Amniotic epithelial cell (primary cell): ENCODE data around the gene OSBPL10.
A peak's percentile ranks its signal among the peaks of the same experiment; 100 is the strongest.

Experiments used
- DNase-seq: peaks from one replicate; pipeline ENCODE4 v3.0.0-alpha.2; 2010; ENCODE audit warnings: low read depth

OSBPL10 gene

GRCh38 chr3:31740397-31740796 is 240.7 kb downstream of the OSBPL10 start:
- no peak for DNase-seq

- peak; percentile 17 for DNase-seq
Measured at GRCh38 chr3:31738412-31738811, 242.7 kb downstream of the OSBPL10 start.

- no peak for DNase-seq
Measured at GRCh38 chr3:31735667-31736066, 245.4 kb downstream of the OSBPL10 start.

GRCh38 chr3:31733234-31733667 is 247.8 kb downstream of the OSBPL10 start:
- no peak for DNase-seq

- DNase-seq, result no peak
Measured at GRCh38 chr3:31732548-31732947, 248.5 kb downstream of the OSBPL10 start.

- DNase-seq, result no peak
Measured at GRCh38 chr3:31729573-31729972, 251.5 kb downstream of the OSBPL10 start.

- no peak for DNase-seq
Measured at GRCh38 chr3:31729082-31729481, 252.0 kb downstream of the OSBPL10 start.

- no peak for DNase-seq
Measured at GRCh38 chr3:31728403-31728802, 252.7 kb downstream of the OSBPL10 start.

- DNase-seq, result no peak
Measured at GRCh38 chr3:31725976-31726375, 255.1 kb downstream of the OSBPL10 start.

- DNase-seq, result no peak
Measured at GRCh38 chr3:31725568-31725967, 255.5 kb downstream of the OSBPL10 start.

GRCh38 chr3:31724651-31725050 is 256.4 kb downstream of the OSBPL10 start:
- DNase-seq, result peak; percentile 86

GRCh38 chr3:31724116-31724515 is 256.9 kb downstream of the OSBPL10 start:
- DNase-seq, result peak; percentile 54

- DNase-seq, result no peak
Measured at GRCh38 chr3:31723701-31724100, 257.4 kb downstream of the OSBPL10 start.

- peak; percentile 47 for DNase-seq
Measured at GRCh38 chr3:31721676-31722075, 259.4 kb downstream of the OSBPL10 start.

GRCh38 chr3:31714495-31715280 is 266.4 kb downstream of the OSBPL10 start:
- no peak for DNase-seq

GRCh38 chr3:31713816-31714215 is 267.2 kb downstream of the OSBPL10 start:
- no peak for DNase-seq

- DNase-seq, result peak; percentile 57
Measured at GRCh38 chr3:31710123-31710803, 270.8 kb downstream of the OSBPL10 start.

- DNase-seq, result no peak
Measured at GRCh38 chr3:31709526-31709925, 271.5 kb downstream of the OSBPL10 start.

- DNase-seq, result no peak
Measured at GRCh38 chr3:31709005-31709404, 272.1 kb downstream of the OSBPL10 start.

GRCh38 chr3:31707286-31707685 is 273.8 kb downstream of the OSBPL10 start:
- no peak for DNase-seq

- DNase-seq, result no peak
Measured at GRCh38 chr3:31705736-31706135, 275.3 kb downstream of the OSBPL10 start.

- peak; percentile 43 for DNase-seq
Measured at GRCh38 chr3:31704591-31705179, 276.4 kb downstream of the OSBPL10 start.

GRCh38 chr3:31704156-31704555 is 276.9 kb downstream of the OSBPL10 start:
- no peak for DNase-seq
